ENCODE results near the gene GDF9. TPM values are rescaled to one million over a fixed set of nuclear protein-coding genes. Genes with fewer than 3 reads are reported as not detected.

GDF9 gene
- total RNA-seq, 2 experiments from 2014 or later, result 0.66 to 2.2 TPM

DNA sequence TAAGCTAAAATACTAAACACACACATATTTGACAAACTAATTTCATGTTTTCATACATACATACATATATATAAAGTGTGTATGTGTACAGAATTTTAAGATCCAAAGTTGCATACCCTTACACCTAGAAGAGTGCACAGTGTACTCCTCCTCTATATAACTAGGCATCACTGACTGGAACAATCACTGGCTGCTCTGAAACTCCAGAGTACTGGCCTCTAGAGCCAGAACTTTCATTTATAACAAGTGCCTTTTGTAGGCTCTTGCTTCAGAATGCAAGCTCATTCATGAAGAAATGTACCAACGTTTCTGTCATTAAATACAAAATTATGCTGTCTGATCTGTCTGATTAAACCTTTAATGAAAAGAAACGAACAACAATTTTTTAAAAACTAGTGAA is 11.2 kb upstream of the GDF9 start:
- Histone ChIP-seq H3K36me3 (ENCODE audit: insufficient read depth, low read length) (peaks cover 84% of the 10 kb centered on the region), H2AFZ (ENCODE audit: low read length) (no peak overlapping the region), H3K4me3 (ENCODE audit: low read depth, low read length, poor library complexity, severe bottlenecking) (no peak overlapping the region), H4K20me1 (ENCODE audit: insufficient read depth, low read length) (no peaks in the 10 kb centered on the region), H3K4me2 (ENCODE audit: low read length) (no peak overlapping the region), H3K9me3 (ENCODE audit: low read length) (no peaks in the 10 kb centered on the region), H3K9me2 (ENCODE audit: insufficient read depth, low read length) (no peaks in the 10 kb centered on the region), H3K79me2 (ENCODE audit: insufficient read depth, low read depth, low read length) (no peaks in the 10 kb centered on the region), H3K4me1 (ENCODE audit: insufficient read depth, low read length, poor library complexity, severe bottlenecking) (no peaks in the 10 kb centered on the region), H3K27ac (ENCODE audit: low read depth, low read length, poor library complexity, severe bottlenecking) (no peak overlapping the region)
- no TSS peak for BruUV-seq (replicated peaks)
- no peak for TF ChIP-seq EZH2phosphoT487 (IDR thresholded peaks at IDR 0.05; ENCODE audit: borderline replicate concordance, low read depth, low read length)
- no peak for TF ChIP-seq CTCF (conservative IDR thresholded peaks at IDR 0.05; ENCODE audit: low read length)
- DNase-seq (ENCODE audit: low spot score), result no peak
- intact Hi-C loops (cut with micrococcal nuclease; ENCODE audit: unreplicated experiment), result no loop called here
- POLR2A ChIA-PET, result interaction anchor here (1.1 kb wide), 1 partner anchor 14 kb away, joined by 4 read pairs; no protein-coding TSS in a partner anchor
- CTCF ChIA-PET (ENCODE audit: unreplicated experiment), result no interaction called here

- H2AFZ ChIP-seq (ENCODE audit: low read length), result no peak overlapping the region
- intact Hi-C loops (cut with micrococcal nuclease; ENCODE audit: unreplicated experiment), result no loop called here
- no peaks in the 10 kb centered on the region for H3K9me3 ChIP-seq (ENCODE audit: low read length)
- H3K4me1 ChIP-seq (ENCODE audit: insufficient read depth, low read length, poor library complexity, severe bottlenecking), result no peaks in the 10 kb centered on the region
- no peak overlapping the region for H3K27ac ChIP-seq (ENCODE audit: low read depth, low read length, poor library complexity, severe bottlenecking)
- POLR2A ChIA-PET, result interaction anchor here (1.1 kb wide), 1 partner anchor 12 kb away, joined by 3 read pairs; no protein-coding TSS in a partner anchor
- BruUV-seq (replicated peaks), result no TSS peak
- peaks cover 84% of the 10 kb centered on the region for H3K36me3 ChIP-seq (ENCODE audit: insufficient read depth, low read length)
- DNase-seq (ENCODE audit: low spot score), result no peak
- CTCF ChIA-PET (ENCODE audit: unreplicated experiment), result no interaction called here
- no peaks in the 10 kb centered on the region for H3K9me2 ChIP-seq (ENCODE audit: insufficient read depth, low read length)
- TF ChIP-seq EZH2phosphoT487 (IDR thresholded peaks at IDR 0.05; ENCODE audit: borderline replicate concordance, low read depth, low read length) (no peak), CTCF (conservative IDR thresholded peaks at IDR 0.05; ENCODE audit: low read length) (no peak)
- H3K79me2 ChIP-seq (ENCODE audit: insufficient read depth, low read depth, low read length), result no peaks in the 10 kb centered on the region
- H3K4me2 ChIP-seq (ENCODE audit: low read length), result no peak overlapping the region
- H3K4me3 ChIP-seq (ENCODE audit: low read depth, low read length, poor library complexity, severe bottlenecking), result no peak overlapping the region
- H4K20me1 ChIP-seq (ENCODE audit: insufficient read depth, low read length), result no peaks in the 10 kb centered on the region
Measured at GRCh38 chr5:132876020-132876759, 9.9 kb upstream of the GDF9 start.

GRCh38 chr5:132873930-132874271 is 7.6 kb upstream of the GDF9 start:
- Histone ChIP-seq H3K9me2 (ENCODE audit: insufficient read depth, low read length) (no peaks in the 10 kb centered on the region), H3K9me3 (ENCODE audit: low read length) (no peaks in the 10 kb centered on the region), H3K79me2 (ENCODE audit: insufficient read depth, low read depth, low read length) (no peaks in the 10 kb centered on the region), H3K27ac (ENCODE audit: low read depth, low read length, poor library complexity, severe bottlenecking) (no peak overlapping the region), H3K4me3 (ENCODE audit: low read depth, low read length, poor library complexity, severe bottlenecking) (no peak overlapping the region), H3K4me1 (ENCODE audit: insufficient read depth, low read length, poor library complexity, severe bottlenecking) (no peaks in the 10 kb centered on the region), H2AFZ (ENCODE audit: low read length) (no peak overlapping the region), H3K36me3 (ENCODE audit: insufficient read depth, low read length) (peaks cover 81% of the 10 kb centered on the region), H3K4me2 (ENCODE audit: low read length) (no peak overlapping the region), H4K20me1 (ENCODE audit: insufficient read depth, low read length) (no peaks in the 10 kb centered on the region)
- CTCF ChIA-PET (ENCODE audit: unreplicated experiment), result no interaction called here
- no peak for TF ChIP-seq EZH2phosphoT487 (IDR thresholded peaks at IDR 0.05; ENCODE audit: borderline replicate concordance, low read depth, low read length)
- no peak for TF ChIP-seq CTCF (conservative IDR thresholded peaks at IDR 0.05; ENCODE audit: low read length)
- POLR2A ChIA-PET, result no interaction called here
- no TSS peak for BruUV-seq (replicated peaks)
- no peak for DNase-seq (ENCODE audit: low spot score)
- intact Hi-C loops (cut with micrococcal nuclease; ENCODE audit: unreplicated experiment), result no loop called here

Data from OCI-LY7 (cell line).